HCT116 (cell line): ENCODE data around the gene SUSD4. TPM values are rescaled to one million over a fixed set of nuclear protein-coding genes. Genes with fewer than 3 reads are reported as not detected.

Experiments used
- ATAC-seq: fragments of 200-7000 bp; cut with Tn5 transposase; 2 replicates; pipeline ENCODE4 v1.9.1; 2020; ENCODE audit warnings: mild to moderate bottlenecking, moderate library complexity
- BruUV-seq: library from RNA; stranded (reverse); fragments of 400-500 nt; replicated peaks from 2 replicates; lab custom pipeline; 2021; lab: Mats Ljungman, UMichigan
- CTCF ChIA-PET: fragments of 300-600 bp; sonication (Branson Sonifier 250); formaldehyde crosslinking; loops from one replicate; lab custom pipeline; 2021; ENCODE audit warnings: antibody characterized with exemption; lab: Charles Lee
- POLR2A ChIA-PET: fragments of 300-600, 350-600 bp; sonication (Branson Sonifier 250); formaldehyde crosslinking; loops from one replicate; lab custom pipeline; 2021; ENCODE audit warnings: antibody characterized with exemption; lab: Charles Lee
- RAD21 ChIA-PET, 2 experiments: fragments of 300-600 bp; sonication (Branson Sonifier 250); formaldehyde crosslinking; loops; one replicate each; lab custom pipeline; 2023; ENCODE audit warnings: low total read pairs in 2 of 2; ENCODE audit not compliant: uncharacterized antibody in 2 of 2, unreplicated experiment in 2 of 2, low non-redundant PET in 1 of 2; lab: Charles Lee
- DNase-seq: peaks from one replicate; pipeline ENCODE4 v3.0.0-alpha.2; 2010; ENCODE audit warnings: low read depth, low spot score
- H2AFZ ChIP-seq: fragments of 200-600 bp; shearing (Covaris generic), sonication (generic); 2 replicates; pipeline ENCODE4 v1.6.1; 2017; ENCODE audit warnings: low read depth, mixed run types, mixed read lengths, antibody characterized with exemption, low read length; ENCODE audit not compliant: poor library complexity, severe bottlenecking
- H3K27ac ChIP-seq: 2 replicates; pipeline ENCODE4 v1.5.1; 2012; ENCODE audit warnings: low read depth, low read length
- H3K27me3 ChIP-seq: fragments of 200-600 bp; sonication (generic); 2 replicates; pipeline ENCODE4 v1.6.1; 2016; ENCODE audit warnings: mixed run types, low read length, mixed read lengths; ENCODE audit not compliant: insufficient read depth
- H3K36me3 ChIP-seq, 2 experiments: fragments of 200-500 bp in 1 of 2; fragments of 200-600 bp in 1 of 2; sonication (Bioruptor generic) in 1 of 2; sonication (generic) in 1 of 2; 2 replicates each; pipeline versions ENCODE4 v1.5.1 to v1.6.1; 2014 to 2016; ENCODE audit warnings: low read length in 2 of 2, inconsistent platforms in 1 of 2, mixed read lengths in 1 of 2, mixed run types in 1 of 2; ENCODE audit not compliant: insufficient read depth in 2 of 2, control insufficient read depth in 1 of 2
- H3K4me1 ChIP-seq, 2 experiments: fragments of 200-600 bp in 1 of 2; sonication (generic) in 1 of 2; 2 replicates each; pipeline versions ENCODE4 v1.5.1 to v1.6.1; 2012 to 2017; ENCODE audit warnings: low read length in 2 of 2, inconsistent platforms in 1 of 2, mild to moderate bottlenecking in 1 of 2, mixed read lengths in 1 of 2, mixed run types in 1 of 2, moderate library complexity in 1 of 2; ENCODE audit not compliant: insufficient read depth in 2 of 2, control insufficient read depth in 1 of 2
- H3K4me2 ChIP-seq: fragments of 200-600 bp; sonication (generic); 2 replicates; pipeline ENCODE4 v1.6.1; 2017; ENCODE audit warnings: mixed run types, low read length, mixed read lengths
- H3K4me3 ChIP-seq, 2 experiments: fragments of 200-600 bp in 1 of 2; sonication (generic) in 1 of 2; replicated peaks in 1 of 2; 2 replicates each; pipeline ENCODE4 v1.5.1; 2011 to 2016; ENCODE audit warnings: low read length in 2 of 2, control low read depth in 1 of 2, low read depth in 1 of 2, mild to moderate bottlenecking in 1 of 2, mixed read lengths in 1 of 2, mixed run types in 1 of 2
- H3K79me2 ChIP-seq: fragments of 200-600 bp; sonication (generic); 2 replicates; pipeline ENCODE4 v1.6.1; 2017; ENCODE audit warnings: mild to moderate bottlenecking, mixed run types, low read length, moderate library complexity, mixed read lengths; ENCODE audit not compliant: insufficient read depth
- H3K9ac ChIP-seq: fragments of 200-600 bp; sonication (generic); 2 replicates; pipeline ENCODE4 v1.6.1; 2016; ENCODE audit warnings: low read length, mixed read lengths
- H3K9me2 ChIP-seq: fragments of 200-600 bp; sonication (generic), shearing (Covaris generic); 2 replicates; pipeline ENCODE4 v1.6.1; 2017; ENCODE audit warnings: mixed run types, mild to moderate bottlenecking, moderate library complexity; ENCODE audit not compliant: insufficient read depth
- H3K9me3 ChIP-seq, 2 experiments: fragments of 200-500 bp in 1 of 2; fragments of 200-600 bp in 1 of 2; sonication (Bioruptor generic) in 1 of 2; sonication (generic) in 1 of 2; 2 replicates each; pipeline ENCODE4 v1.6.1; 2014 to 2017; ENCODE audit warnings: low read length in 2 of 2, mixed read lengths in 2 of 2, inconsistent platforms in 1 of 2, low read depth in 1 of 2, mild to moderate bottlenecking in 1 of 2, mixed run types in 1 of 2, moderate library complexity in 1 of 2; ENCODE audit not compliant: control insufficient read depth in 1 of 2, insufficient read depth in 1 of 2
- H4K20me1 ChIP-seq: fragments of 200-600 bp; sonication (generic), shearing (Covaris generic); 2 replicates; pipeline ENCODE4 v1.6.1; 2017; ENCODE audit warnings: mixed run types, mild to moderate bottlenecking, moderate library complexity; ENCODE audit not compliant: insufficient read depth
- CBX3 ChIP-seq: IDR thresholded peaks from 2 replicates; pipeline ENCODE4 v1.6.1; 2012; ENCODE audit warnings: low read depth
- EGR1 ChIP-seq: IDR thresholded peaks from 2 replicates; pipeline ENCODE4 v1.6.1; 2012; ENCODE audit warnings: low read depth
- ELF1 ChIP-seq: IDR thresholded peaks from 2 replicates; pipeline ENCODE4 v1.6.1; 2012; ENCODE audit warnings: low read depth, borderline replicate concordance
- SIN3A ChIP-seq: IDR thresholded peaks from 2 replicates; pipeline ENCODE4 v1.6.1; 2012; ENCODE audit warnings: low read depth
- SP1 ChIP-seq: IDR thresholded peaks from 2 replicates; pipeline ENCODE4 v1.6.1; 2012; ENCODE audit warnings: low read depth
- TCF7L2 ChIP-seq: IDR thresholded peaks from 2 replicates; pipeline ENCODE4 v1.7.0; 2011; ENCODE audit warnings: borderline replicate concordance, inconsistent platforms; ENCODE audit not compliant: insufficient read depth, insufficient read length; ENCODE audit errors: extremely low read depth
- YY1 ChIP-seq: IDR thresholded peaks from 2 replicates; pipeline ENCODE4 v1.6.1; 2011; ENCODE audit warnings: low read length, low read depth, moderate library complexity, mild to moderate bottlenecking; ENCODE audit not compliant: insufficient replicate concordance; ENCODE audit errors: extremely low read depth
- ZNF274 ChIP-seq: fragments of 200-500 bp; sonication (Bioruptor generic); IDR thresholded peaks from 2 replicates; pipeline ENCODE4 v1.6.1; 2014; ENCODE audit warnings: mild to moderate bottlenecking, low read depth, low read length, inconsistent platforms
- intact Hi-C: fragments of 100-400 bp; cut with micrococcal nuclease; formaldehyde crosslinking; loops from 2 replicates; pipeline ENCODE4 v1.10.0; 2022
- total RNA-seq: library from RNA; stranded (reverse); gene quantifications from one replicate; pipeline ENCODE4 v1.2.1, GENCODE V29; 2021; ENCODE audit not compliant: unreplicated experiment
- TF ChIP-seq, protein P1 (sequence below): IDR thresholded peaks from 2 replicates; pipeline ENCODE4 v1.6.1; 2012
- TF ChIP-seq, protein P2 (sequence below): IDR thresholded peaks from 2 replicates; pipeline ENCODE4 v1.6.1; 2011; ENCODE audit warnings: mild to moderate bottlenecking, low read length, moderate library complexity; ENCODE audit not compliant: insufficient replicate concordance; ENCODE audit errors: extremely low read depth

Gene SUSD4
- total RNA-seq, 1 experiment from 2014 or later, result 0.59 TPM

GRCh38 chr1:223248001-223248769 lies 115.8 kb downstream of the SUSD4 start:
- no peaks in the 10 kb centered on the region for H3K9me3 ChIP-seq
- H3K36me3 ChIP-seq, result no peaks in the 10 kb centered on the region
- intact Hi-C loops, result no loop called here
- no peak overlapping the region for H2AFZ ChIP-seq
- ATAC-seq (no peak), DNase-seq (no peak)
- H3K4me1 ChIP-seq, result peaks cover 0 to 7% of the 10 kb centered on the region in 2 experiments; a peak in 1 of 4 replicates
- H3K4me2 ChIP-seq, result no peak overlapping the region
- no peak overlapping the region for H3K27ac ChIP-seq
- H3K4me3 ChIP-seq, result no peak overlapping the region
- H3K27me3 ChIP-seq, result no peaks in the 10 kb centered on the region
- RAD21 ChIA-PET, result no interaction called here
- no TSS peak for BruUV-seq
- H4K20me1 ChIP-seq, result no peaks in the 10 kb centered on the region
- H3K9me2 ChIP-seq, result no peaks in the 10 kb centered on the region
- POLR2A ChIA-PET, result no interaction called here
- H3K9ac ChIP-seq, result no peak overlapping the region
- TF ChIP-seq YY1 (no peak), ZNF274 (no peak), EGR1 (no peak), SP1 (no peak), SIN3A (no peak), TCF7L2 (no peak), ELF1 (no peak), CBX3 (no peak)
- TF ChIP-seq, protein P1, sequence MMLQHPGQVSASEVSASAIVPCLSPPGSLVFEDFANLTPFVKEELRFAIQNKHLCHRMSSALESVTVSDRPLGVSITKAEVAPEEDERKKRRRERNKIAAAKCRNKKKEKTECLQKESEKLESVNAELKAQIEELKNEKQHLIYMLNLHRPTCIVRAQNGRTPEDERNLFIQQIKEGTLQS, result no peak
- TF ChIP-seq, protein P2, sequence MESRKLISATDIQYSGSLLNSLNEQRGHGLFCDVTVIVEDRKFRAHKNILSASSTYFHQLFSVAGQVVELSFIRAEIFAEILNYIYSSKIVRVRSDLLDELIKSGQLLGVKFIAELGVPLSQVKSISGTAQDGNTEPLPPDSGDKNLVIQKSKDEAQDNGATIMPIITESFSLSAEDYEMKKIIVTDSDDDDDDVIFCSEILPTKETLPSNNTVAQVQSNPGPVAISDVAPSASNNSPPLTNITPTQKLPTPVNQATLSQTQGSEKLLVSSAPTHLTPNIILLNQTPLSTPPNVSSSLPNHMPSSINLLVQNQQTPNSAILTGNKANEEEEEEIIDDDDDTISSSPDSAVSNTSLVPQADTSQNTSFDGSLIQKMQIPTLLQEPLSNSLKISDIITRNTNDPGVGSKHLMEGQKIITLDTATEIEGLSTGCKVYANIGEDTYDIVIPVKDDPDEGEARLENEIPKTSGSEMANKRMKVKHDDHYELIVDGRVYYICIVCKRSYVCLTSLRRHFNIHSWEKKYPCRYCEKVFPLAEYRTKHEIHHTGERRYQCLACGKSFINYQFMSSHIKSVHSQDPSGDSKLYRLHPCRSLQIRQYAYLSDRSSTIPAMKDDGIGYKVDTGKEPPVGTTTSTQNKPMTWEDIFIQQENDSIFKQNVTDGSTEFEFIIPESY, result no peak
- CTCF ChIA-PET, result no interaction called here
- no peaks in the 10 kb centered on the region for H3K79me2 ChIP-seq
